NCI-H510A treated with DMSO at 0.1 percent for 48 hours (cell line): ENCODE measurements around the gene CSF1R.

Experiments
- DNase-seq: peaks from one replicate; lab custom pipeline; 2025; lab: John Stamatoyannopoulos, UW

Gene CSF1R

GRCh38 chr5:150120617-150121447 lies 34.5 kb upstream of the CSF1R start:
- DNase-seq: no peak

- no peak for DNase-seq
Observed at GRCh38 chr5:150120062-150120441, 33.7 kb upstream of the CSF1R start.

- no peak for DNase-seq
Observed at GRCh38 chr5:150119421-150120061, 33.2 kb upstream of the CSF1R start.

GRCh38 chr5:150118561-150119229 lies 32.3 kb upstream of the CSF1R start:
- no peak for DNase-seq

- no peak for DNase-seq
Observed at GRCh38 chr5:150117945-150118560, 31.7 kb upstream of the CSF1R start.

- DNase-seq: no peak
Observed at GRCh38 chr5:150116667-150117400, 30.5 kb upstream of the CSF1R start.

GRCh38 chr5:150114773-150115408 lies 28.5 kb upstream of the CSF1R start:
- no peak for DNase-seq

- DNase-seq: no peak
Observed at GRCh38 chr5:150114102-150114641, 27.8 kb upstream of the CSF1R start.

- no peak for DNase-seq
Observed at GRCh38 chr5:150113047-150113744, 26.8 kb upstream of the CSF1R start.

- DNase-seq: no peak
Observed at GRCh38 chr5:150112201-150113046, 26.1 kb upstream of the CSF1R start.

- DNase-seq: no peak
Observed at GRCh38 chr5:150111122-150111521, 24.8 kb upstream of the CSF1R start.

- DNase-seq: no peak
Observed at GRCh38 chr5:150109921-150110320, 23.6 kb upstream of the CSF1R start.

- DNase-seq: no peak
Observed at GRCh38 chr5:150108711-150109514, 22.6 kb upstream of the CSF1R start.

GRCh38 chr5:150107909-150108447 lies 21.6 kb upstream of the CSF1R start:
- DNase-seq: no peak

- peak; percentile 51 for DNase-seq
Observed at GRCh38 chr5:150106674-150107426, 20.5 kb upstream of the CSF1R start.

- no peak for DNase-seq
Observed at GRCh38 chr5:150105928-150106615, 19.7 kb upstream of the CSF1R start.

GRCh38 chr5:150104550-150104870 lies 18.2 kb upstream of the CSF1R start:
- DNase-seq: no peak
